ENCODE results near the gene ADGRB2.

DNA sequence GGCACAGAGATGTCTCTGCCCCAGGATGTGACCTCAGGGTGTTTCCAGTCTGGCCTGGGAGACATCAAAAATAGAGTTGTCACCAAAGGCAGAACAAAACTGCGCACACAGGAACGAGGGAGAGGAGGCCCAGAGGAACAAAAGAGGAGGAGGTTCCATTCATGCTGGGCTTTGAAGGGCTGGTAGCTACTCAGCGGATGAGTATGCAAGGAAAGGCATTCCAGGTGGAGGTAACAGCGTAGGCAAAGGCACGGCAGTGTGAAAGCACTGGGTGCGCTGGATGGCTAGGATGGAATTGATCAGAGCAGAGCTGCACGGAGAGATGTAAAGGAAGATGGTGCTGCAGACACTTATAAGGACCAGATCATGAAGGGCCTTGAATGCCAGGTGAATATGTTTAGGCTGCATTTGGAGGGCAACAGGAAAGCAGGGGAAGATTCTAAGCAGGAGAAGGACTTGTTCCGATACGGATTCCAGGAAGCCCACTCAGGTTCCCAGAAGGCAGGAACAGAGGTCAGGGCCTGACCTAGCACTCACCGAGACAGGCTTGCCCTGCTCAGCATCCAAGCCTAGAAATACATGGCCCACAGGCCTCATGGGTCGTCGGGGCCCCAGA is 66.7 kb downstream of the ADGRB2 start:
- TF ChIP-seq POLR2AphosphoS5 (IDR thresholded peaks at IDR 0.05) (no peak), POLR2A (IDR thresholded peaks at IDR 0.05) (no peak), EP300 (IDR thresholded peaks at IDR 0.05) (no peak)
- TF ChIP-seq, protein P1, sequence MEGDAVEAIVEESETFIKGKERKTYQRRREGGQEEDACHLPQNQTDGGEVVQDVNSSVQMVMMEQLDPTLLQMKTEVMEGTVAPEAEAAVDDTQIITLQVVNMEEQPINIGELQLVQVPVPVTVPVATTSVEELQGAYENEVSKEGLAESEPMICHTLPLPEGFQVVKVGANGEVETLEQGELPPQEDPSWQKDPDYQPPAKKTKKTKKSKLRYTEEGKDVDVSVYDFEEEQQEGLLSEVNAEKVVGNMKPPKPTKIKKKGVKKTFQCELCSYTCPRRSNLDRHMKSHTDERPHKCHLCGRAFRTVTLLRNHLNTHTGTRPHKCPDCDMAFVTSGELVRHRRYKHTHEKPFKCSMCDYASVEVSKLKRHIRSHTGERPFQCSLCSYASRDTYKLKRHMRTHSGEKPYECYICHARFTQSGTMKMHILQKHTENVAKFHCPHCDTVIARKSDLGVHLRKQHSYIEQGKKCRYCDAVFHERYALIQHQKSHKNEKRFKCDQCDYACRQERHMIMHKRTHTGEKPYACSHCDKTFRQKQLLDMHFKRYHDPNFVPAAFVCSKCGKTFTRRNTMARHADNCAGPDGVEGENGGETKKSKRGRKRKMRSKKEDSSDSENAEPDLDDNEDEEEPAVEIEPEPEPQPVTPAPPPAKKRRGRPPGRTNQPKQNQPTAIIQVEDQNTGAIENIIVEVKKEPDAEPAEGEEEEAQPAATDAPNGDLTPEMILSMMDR (IDR thresholded peaks at IDR 0.05): no peak
